ENCODE results near the gene SRF. TPM values are rescaled to one million over a fixed set of nuclear protein-coding genes. Genes with fewer than 3 reads are reported as not detected.

SRF gene
- total RNA-seq (10 to 100 TPM in 3 of 6 donors, 1 to 10 TPM in 3; 7.2 to 12.8 (median 9.8) TPM), polyA plus RNA-seq (10 to 100 TPM; 11.0 to 11.9 TPM)

DNA sequence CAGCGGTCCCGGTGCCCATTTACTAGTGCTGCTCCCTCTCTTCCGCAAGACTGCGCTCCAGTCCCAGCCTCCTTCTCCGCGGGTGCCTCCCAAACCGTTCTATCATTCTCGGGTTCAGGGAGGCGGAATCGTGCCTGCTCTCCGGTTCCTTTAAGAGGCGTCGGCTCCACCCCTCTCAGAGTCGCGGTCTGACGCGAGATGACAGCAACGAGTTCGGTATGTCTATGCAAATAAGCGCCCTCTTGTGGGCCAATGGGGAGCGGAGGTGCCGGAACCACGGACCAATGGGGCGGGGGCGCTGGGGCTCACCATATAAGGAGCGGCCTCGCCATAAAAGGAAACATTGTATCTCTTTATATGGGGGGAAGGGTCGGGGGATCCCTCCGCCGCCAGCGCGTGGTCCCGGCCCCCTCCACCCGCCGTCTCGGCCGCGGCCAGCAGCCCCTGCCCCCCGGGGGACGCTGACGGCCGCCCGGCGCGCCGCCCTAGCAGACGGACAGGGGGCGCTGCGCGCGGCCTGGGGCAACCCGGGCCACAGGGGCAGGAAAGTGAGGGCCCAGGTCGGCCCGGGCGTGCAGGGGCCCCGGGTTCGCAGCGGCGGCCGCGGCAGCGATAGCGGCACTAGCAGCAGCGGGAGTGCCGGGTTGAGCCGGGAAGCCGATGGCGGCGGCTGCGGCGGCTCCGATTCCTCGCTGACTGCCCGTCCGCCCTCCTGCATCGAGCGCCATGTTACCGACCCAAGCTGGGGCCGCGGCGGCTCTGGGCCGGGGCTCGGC, at the start of gene SRF:
Gene SRF, plus strand, starts transcription at position 339 of the 776 bp plus-strand sequence. Its CDS starts 388 bp downstream, at position 727.
- DNase-seq = peak; percentile 97 to 100 (median 99)
- Histone ChIP-seq H3K36me3 (peaks cover 0 to 7% (median 0%) of the 10 kb centered on the region in 3 donors), H3K4me1 (peaks cover 8 to 23% (median 23%) of the 10 kb centered on the region in 3 donors), H3K27ac (peak within 1 kb of the TSS; percentile 88 to 97 (median 94)), H3K9me3 (no peaks in the 10 kb centered on the region), H3K27me3 (no peaks in the 10 kb centered on the region), H3K4me3 (peak within 1 kb of the TSS; percentile 68 to 97 (median 87))
- 0% methylated on average over 50 to 83 of the region's 83 CpGs for WGBS, 2 donors
- peak; percentile 73 to 84 (median 78) for ATAC-seq
- TF ChIP-seq CTCF (IDR thresholded peaks at IDR 0.05) = peak; percentile 51 to 66 (median 60)
- FAIRE-seq = peak; percentile 47
- intact Hi-C loops (cut with DNase I) = no loop called here

GRCh38 chr6:43122146-43122545, 48.9 kb upstream of the SRF start:
- intact Hi-C loops (cut with DNase I) = no loop called here
- DNase-seq (no peak), ATAC-seq (no peak), FAIRE-seq (no peak)
- no peak for TF ChIP-seq CTCF (IDR thresholded peaks at IDR 0.05)
- Histone ChIP-seq H3K36me3 (no peaks in the 10 kb centered on the region), H3K9me3 (no peaks in the 10 kb centered on the region), H3K4me1 (no peaks in the 10 kb centered on the region), H3K4me3 (no peak overlapping the region), H3K27ac (no peak overlapping the region), H3K27me3 (no peaks in the 10 kb centered on the region)
- WGBS, 2 donors = 56 to 70% methylated on average over 2 of the region's 2 CpGs

DNA sequence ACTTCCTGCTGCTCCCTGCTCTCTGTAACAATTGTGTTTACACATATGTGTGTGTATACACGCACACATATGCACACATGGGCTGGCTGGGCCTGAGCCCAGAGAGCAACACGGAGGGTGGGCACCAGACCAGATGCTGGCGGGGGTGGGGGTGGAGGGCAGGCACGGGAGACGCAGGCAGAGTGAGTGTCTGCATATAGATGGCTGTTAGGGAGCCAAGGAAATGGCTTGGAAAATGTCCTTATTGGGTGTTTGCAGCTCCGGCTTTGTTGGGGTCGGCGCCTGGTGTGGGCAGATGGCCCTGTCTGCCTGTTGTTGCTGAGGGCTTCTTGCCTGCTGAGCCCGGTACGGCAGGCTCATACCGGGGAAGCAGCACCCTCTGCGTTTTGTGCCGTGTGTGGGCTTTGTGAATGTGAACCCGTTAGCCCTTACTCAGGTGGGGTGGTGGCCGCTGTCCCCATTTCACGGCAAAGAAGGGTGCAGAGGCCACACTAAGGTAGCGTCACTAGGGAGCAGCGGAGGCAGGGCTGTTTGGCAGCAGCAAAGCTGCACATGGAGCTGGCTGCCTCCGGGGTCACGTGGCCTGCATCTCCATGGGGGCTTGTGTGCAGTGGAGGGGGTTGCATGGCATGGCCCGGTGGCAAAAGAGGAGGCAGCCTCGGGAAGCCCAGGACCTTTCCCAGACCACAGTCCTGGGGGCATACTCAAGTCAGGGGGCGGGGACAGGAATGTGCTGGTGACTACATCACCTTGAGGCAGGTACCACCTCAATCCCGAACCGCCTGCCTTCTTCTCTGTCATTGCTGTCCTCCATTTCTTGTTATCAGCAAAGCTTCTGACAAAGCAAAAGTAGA, 47.4 kb upstream of the SRF start:
- Histone ChIP-seq H3K4me1 (no peaks in the 10 kb centered on the region), H3K27me3 (no peaks in the 10 kb centered on the region), H3K4me3 (no peak overlapping the region), H3K9me3 (no peaks in the 10 kb centered on the region), H3K27ac (no peak overlapping the region), H3K36me3 (no peaks in the 10 kb centered on the region)
- FAIRE-seq = no peak
- TF ChIP-seq CTCF (IDR thresholded peaks at IDR 0.05) = no peak
- no peak for DNase-seq
- intact Hi-C loops (cut with DNase I) = no loop called here
- peak in 1 of 4 donors; percentile 9 for ATAC-seq
- 78 to 84% methylated on average over 23 to 25 of the region's 25 CpGs for WGBS, 2 donors

DNA sequence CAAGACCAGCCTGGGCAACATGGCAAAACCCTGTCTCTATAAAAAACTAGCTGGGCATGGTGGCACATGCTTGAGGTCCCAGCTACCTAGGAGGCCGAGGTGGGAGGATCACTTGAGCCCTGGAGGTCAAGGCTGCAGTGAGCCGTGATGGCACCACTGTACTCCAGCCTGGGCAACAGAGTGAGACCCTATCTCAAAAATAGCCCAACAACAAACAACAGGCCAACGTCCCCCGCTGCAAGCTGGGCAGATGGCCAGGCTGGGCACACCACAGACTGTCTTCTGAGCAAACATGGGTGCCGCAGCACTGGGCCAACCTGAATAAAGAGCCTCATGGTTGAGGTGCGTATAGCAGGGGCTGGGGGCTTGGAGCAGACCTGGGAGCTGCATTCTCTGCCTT, 46.6 kb upstream of the SRF start:
- no peaks in the 10 kb centered on the region for H3K36me3 ChIP-seq
- FAIRE-seq = no peak
- no peak overlapping the region for H3K27ac ChIP-seq
- H3K27me3 ChIP-seq = no peaks in the 10 kb centered on the region
- no peak for ATAC-seq
- no peaks in the 10 kb centered on the region for H3K9me3 ChIP-seq
- no peak overlapping the region for H3K4me3 ChIP-seq
- no peaks in the 10 kb centered on the region for H3K4me1 ChIP-seq
- no peak for TF ChIP-seq CTCF (IDR thresholded peaks at IDR 0.05)
- intact Hi-C loops (cut with DNase I) = no loop called here
- DNase-seq = no peak
- WGBS, 2 donors = 74 to 76% methylated on average over 6 of the region's 6 CpGs
